Measurements from ENCODE around the gene KIAA1191.

KIAA1191 gene

GRCh38 chr5:176355400-176356178, 6.0 kb downstream of the KIAA1191 start:
- H3K4me2 ChIP-seq (ENCODE audit: low read depth, low read length, poor library complexity, severe bottlenecking) = no peak overlapping the region
- TF ChIP-seq CTCF (conservative IDR thresholded peaks at IDR 0.05; ENCODE audit: low read length) (no peak), EZH2phosphoT487 (IDR thresholded peaks at IDR 0.05; ENCODE audit: borderline replicate concordance) (no peak)
- H3K27me3 ChIP-seq (ENCODE audit: insufficient read depth, low read length, poor library complexity, severe bottlenecking) = no peaks in the 10 kb centered on the region
- H3K36me3 ChIP-seq (ENCODE audit: insufficient read depth, low read length) = peaks cover 15% of the 10 kb centered on the region; the same call in 1 of the 2 replicates
- H3K9ac ChIP-seq (ENCODE audit: low read depth, low read length, poor library complexity, severe bottlenecking) = no peak overlapping the region
- H3K4me3 ChIP-seq (ENCODE audit: low read length, poor library complexity, severe bottlenecking) = no peak overlapping the region
- H3K4me1 ChIP-seq (ENCODE audit: insufficient read depth, low read length, poor library complexity, severe bottlenecking) = peaks cover 5% of the 10 kb centered on the region
- no peaks in the 10 kb centered on the region for H3K9me2 ChIP-seq (replicated peaks; ENCODE audit: low read depth, low read length)
- peaks cover 19% of the 10 kb centered on the region for H4K20me1 ChIP-seq (ENCODE audit: insufficient read depth, low read length, poor library complexity, severe bottlenecking)
- H3F3A ChIP-seq (ENCODE audit: low read depth) = no peaks in the 10 kb centered on the region
- peaks cover 53% of the 10 kb centered on the region for H3K79me2 ChIP-seq (ENCODE audit: insufficient read depth, low read length)
- no peak overlapping the region for H2AFZ ChIP-seq (ENCODE audit: low read length)
- H3K9me3 ChIP-seq (ENCODE audit: insufficient read depth, low read depth, low read length) = no peaks in the 10 kb centered on the region

- Histone ChIP-seq H3F3A (ENCODE audit: low read depth) (no peaks in the 10 kb centered on the region), H3K9ac (ENCODE audit: low read depth, low read length, poor library complexity, severe bottlenecking) (no peak overlapping the region), H4K20me1 (ENCODE audit: insufficient read depth, low read length, poor library complexity, severe bottlenecking) (peaks cover 11% of the 10 kb centered on the region), H3K27me3 (ENCODE audit: insufficient read depth, low read length, poor library complexity, severe bottlenecking) (no peaks in the 10 kb centered on the region), H2AFZ (ENCODE audit: low read length) (no peak overlapping the region), H3K4me3 (ENCODE audit: low read length, poor library complexity, severe bottlenecking) (no peak overlapping the region), H3K79me2 (ENCODE audit: insufficient read depth, low read length) (peaks cover 42% of the 10 kb centered on the region; the same call in 1 of the 2 replicates), H3K9me2 (replicated peaks; ENCODE audit: low read depth, low read length) (no peaks in the 10 kb centered on the region), H3K36me3 (ENCODE audit: insufficient read depth, low read length) (peaks cover 34% of the 10 kb centered on the region; the same call in 1 of the 2 replicates), H3K4me1 (ENCODE audit: insufficient read depth, low read length, poor library complexity, severe bottlenecking) (no peaks in the 10 kb centered on the region), H3K4me2 (ENCODE audit: low read depth, low read length, poor library complexity, severe bottlenecking) (no peak overlapping the region), H3K9me3 (ENCODE audit: insufficient read depth, low read depth, low read length) (no peaks in the 10 kb centered on the region)
- TF ChIP-seq CTCF (conservative IDR thresholded peaks at IDR 0.05; ENCODE audit: low read length) = no peak
- no peak for TF ChIP-seq EZH2phosphoT487 (IDR thresholded peaks at IDR 0.05; ENCODE audit: borderline replicate concordance)
Observed at GRCh38 chr5:176353533-176353932, 8.0 kb downstream of the KIAA1191 start.

GRCh38 chr5:176352116-176352878, 9.3 kb downstream of the KIAA1191 start:
- Histone ChIP-seq H4K20me1 (ENCODE audit: insufficient read depth, low read length, poor library complexity, severe bottlenecking) (peaks cover 9% of the 10 kb centered on the region), H3K27me3 (ENCODE audit: insufficient read depth, low read length, poor library complexity, severe bottlenecking) (no peaks in the 10 kb centered on the region), H3K4me1 (ENCODE audit: insufficient read depth, low read length, poor library complexity, severe bottlenecking) (no peaks in the 10 kb centered on the region), H3K9ac (ENCODE audit: low read depth, low read length, poor library complexity, severe bottlenecking) (no peak overlapping the region), H3K79me2 (ENCODE audit: insufficient read depth, low read length) (peaks cover 30% of the 10 kb centered on the region; the same call in 1 of the 2 replicates), H3K9me2 (replicated peaks; ENCODE audit: low read depth, low read length) (no peaks in the 10 kb centered on the region), H3K9me3 (ENCODE audit: insufficient read depth, low read depth, low read length) (no peaks in the 10 kb centered on the region), H3K4me2 (ENCODE audit: low read depth, low read length, poor library complexity, severe bottlenecking) (no peak overlapping the region), H2AFZ (ENCODE audit: low read length) (no peak overlapping the region), H3K4me3 (ENCODE audit: low read length, poor library complexity, severe bottlenecking) (no peak overlapping the region), H3K36me3 (ENCODE audit: insufficient read depth, low read length) (peaks cover 45% of the 10 kb centered on the region; the same call in 1 of the 2 replicates), H3F3A (ENCODE audit: low read depth) (no peaks in the 10 kb centered on the region)
- TF ChIP-seq EZH2phosphoT487 (IDR thresholded peaks at IDR 0.05; ENCODE audit: borderline replicate concordance) = no peak
- no peak for TF ChIP-seq CTCF (conservative IDR thresholded peaks at IDR 0.05; ENCODE audit: low read length)

All from Loucy (cell line).